ENCODE results near the gene AAK1.

DNA sequence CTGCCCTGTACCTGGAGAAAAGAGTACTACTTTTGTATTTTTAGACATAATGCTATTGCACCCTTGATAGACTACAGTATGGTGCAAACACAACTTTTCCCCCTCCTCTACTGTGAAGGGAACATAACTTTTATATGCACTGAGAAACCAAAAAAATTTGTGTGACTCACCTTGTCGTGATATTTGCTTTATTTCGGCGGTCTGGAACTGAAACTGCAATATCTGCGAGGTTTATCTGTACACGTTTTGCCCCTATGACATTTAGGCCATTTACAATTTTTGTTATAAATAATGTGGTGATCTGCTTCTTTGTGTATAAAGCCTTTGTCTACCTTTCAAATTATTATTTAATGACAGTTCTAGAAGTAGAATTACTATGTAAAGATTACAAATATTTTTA lies 34.4 kb upstream of the AAK1 start:
- TF ChIP-seq CTCF (conservative IDR thresholded peaks at IDR 0.05 in 1 of 2, IDR thresholded peaks at IDR 0.05 in 1 of 2; ENCODE audit: low read depth in 1 of 2, low read length in 2 of 2) (no peak), EZH2 (IDR thresholded peaks at IDR 0.05; ENCODE audit: low read length, missing control alignments) (no peak)

Measured in fibroblast of lung (primary cell).